Measurements from ENCODE around the gene RASL11A.
"Not testable (repeated sequence)": the region's sequence is repeated elsewhere in the genome, so short reads cannot be mapped to it uniquely, and the experiment has no call there.

The RASL11A gene

DNA sequence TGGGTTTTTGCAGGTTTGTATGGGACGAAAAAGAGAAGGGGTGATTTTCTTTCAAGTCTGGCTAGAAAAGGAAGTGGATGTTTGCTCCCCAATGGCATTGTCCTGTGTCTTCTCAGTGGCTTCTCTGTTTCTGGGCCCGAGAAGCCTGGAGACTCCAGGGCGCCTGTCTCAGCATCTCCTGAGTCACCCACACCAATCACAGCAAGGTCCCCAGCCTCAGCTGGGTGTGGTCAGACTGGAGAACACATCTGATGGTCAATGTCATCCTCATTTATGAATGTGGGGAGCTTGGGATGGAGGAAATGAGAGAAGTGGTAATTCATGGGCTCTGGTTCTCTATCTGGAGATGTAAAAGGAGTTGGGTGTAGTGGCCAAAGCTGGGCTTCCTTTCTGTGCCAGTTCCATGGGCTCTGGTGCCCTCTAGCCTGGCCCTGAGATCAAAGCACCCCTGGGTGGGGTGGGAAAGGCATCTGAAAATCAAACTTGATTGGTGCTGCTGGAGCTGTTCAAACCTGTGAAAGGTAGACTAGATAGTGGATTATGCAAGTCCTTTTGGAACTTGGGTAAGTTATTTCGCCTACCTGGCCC lies 13.4 kb downstream of the RASL11A start:
- no peak for DNase-seq (ENCODE audit: low read depth, low spot score)
- no peak overlapping the region for H3K4me3 ChIP-seq (ENCODE audit: low read depth, low read length)
- TF ChIP-seq, protein P1, sequence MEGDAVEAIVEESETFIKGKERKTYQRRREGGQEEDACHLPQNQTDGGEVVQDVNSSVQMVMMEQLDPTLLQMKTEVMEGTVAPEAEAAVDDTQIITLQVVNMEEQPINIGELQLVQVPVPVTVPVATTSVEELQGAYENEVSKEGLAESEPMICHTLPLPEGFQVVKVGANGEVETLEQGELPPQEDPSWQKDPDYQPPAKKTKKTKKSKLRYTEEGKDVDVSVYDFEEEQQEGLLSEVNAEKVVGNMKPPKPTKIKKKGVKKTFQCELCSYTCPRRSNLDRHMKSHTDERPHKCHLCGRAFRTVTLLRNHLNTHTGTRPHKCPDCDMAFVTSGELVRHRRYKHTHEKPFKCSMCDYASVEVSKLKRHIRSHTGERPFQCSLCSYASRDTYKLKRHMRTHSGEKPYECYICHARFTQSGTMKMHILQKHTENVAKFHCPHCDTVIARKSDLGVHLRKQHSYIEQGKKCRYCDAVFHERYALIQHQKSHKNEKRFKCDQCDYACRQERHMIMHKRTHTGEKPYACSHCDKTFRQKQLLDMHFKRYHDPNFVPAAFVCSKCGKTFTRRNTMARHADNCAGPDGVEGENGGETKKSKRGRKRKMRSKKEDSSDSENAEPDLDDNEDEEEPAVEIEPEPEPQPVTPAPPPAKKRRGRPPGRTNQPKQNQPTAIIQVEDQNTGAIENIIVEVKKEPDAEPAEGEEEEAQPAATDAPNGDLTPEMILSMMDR (IDR thresholded peaks at IDR 0.05; ENCODE audit: low read depth, low read length), result peak; percentile 54
- in situ Hi-C loops (cut with HindIII; ENCODE audit: low sequenced_read_pairs), result no loop called here

DNA sequence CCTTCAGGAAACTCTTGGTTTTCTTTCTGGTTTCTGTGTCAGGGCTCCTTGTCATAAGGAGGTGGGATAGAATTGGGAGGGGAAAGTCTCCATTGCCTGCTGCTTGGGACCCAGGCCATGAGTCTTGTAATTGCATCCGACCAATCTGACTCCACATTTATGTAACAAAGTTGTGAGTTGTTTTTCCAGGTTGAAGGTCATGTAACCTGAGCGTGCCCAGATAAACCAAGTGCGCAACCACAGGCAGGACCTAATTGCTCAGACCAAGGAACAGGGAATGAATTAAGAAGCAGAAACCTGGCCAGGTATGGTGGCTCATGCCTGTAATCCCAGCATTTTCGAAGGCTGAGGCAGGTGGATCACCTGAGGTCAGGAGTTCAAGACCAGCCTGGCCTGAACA lies 17.8 kb downstream of the RASL11A start:
- H3K4me3 ChIP-seq (ENCODE audit: low read depth, low read length), result no peak overlapping the region
- TF ChIP-seq, protein P1 (IDR thresholded peaks at IDR 0.05; ENCODE audit: low read depth, low read length), result no peak
- no peak for DNase-seq (ENCODE audit: low read depth, low spot score)
- in situ Hi-C loops (cut with HindIII; ENCODE audit: low sequenced_read_pairs), result no loop called here

DNA sequence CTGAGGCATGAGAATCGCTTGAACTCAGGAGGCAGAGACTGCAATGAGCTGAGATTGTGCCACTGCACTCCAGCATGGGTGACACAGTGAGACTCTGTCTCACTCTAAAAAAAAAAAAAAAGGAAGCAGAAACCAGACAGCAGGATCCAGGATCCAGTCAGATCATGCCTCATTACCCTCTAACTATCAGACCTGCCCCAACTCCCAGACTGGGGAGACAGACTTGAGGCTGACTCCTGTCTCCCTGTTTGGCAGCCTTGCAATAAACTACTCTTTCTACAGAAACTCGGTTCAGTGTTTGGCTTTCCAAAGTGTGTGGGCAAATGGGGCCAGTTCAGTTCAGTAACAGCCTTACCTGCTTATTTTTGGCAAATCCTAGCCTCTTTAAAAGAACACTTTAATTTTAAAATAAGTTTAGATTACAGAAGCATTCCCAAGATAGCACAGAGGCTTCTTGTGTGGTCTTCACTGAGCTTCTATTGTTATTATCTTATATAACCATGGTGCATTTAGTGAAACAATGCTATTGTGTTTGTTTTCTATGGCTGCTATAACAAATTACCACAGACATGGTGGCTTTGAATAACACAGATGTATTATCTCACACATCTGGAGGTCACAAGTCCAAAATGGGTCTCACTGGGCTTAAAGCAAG lies 18.5 kb downstream of the RASL11A start:
- in situ Hi-C loops (cut with HindIII; ENCODE audit: low sequenced_read_pairs), result no loop called here
- H3K4me3 ChIP-seq (ENCODE audit: low read depth, low read length), result no peak overlapping the region
- DNase-seq (ENCODE audit: low read depth, low spot score), result no peak
- TF ChIP-seq, protein P1 (IDR thresholded peaks at IDR 0.05; ENCODE audit: low read depth, low read length), result no peak

DNA sequence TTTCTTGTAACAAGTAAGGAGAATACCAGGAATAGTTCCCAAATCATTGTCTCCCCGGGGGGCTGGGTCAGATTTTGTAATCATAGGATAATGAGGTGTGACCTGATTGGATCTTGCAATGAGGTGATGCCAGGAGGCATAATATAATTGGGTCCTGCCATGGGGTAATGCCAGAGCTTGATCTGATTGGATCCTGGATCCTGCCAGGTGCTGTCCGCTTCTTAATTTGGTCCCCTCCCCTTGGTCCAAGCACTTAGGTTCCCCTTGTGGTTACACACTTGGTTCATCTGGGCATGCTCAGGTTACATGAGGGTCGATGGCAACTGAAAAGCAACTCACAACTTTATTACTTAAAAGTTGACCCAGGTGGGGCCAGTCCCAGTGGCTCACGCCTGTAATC lies 20.1 kb downstream of the RASL11A start:
- in situ Hi-C loops (cut with HindIII; ENCODE audit: low sequenced_read_pairs), result no loop called here
- no peak overlapping the region for H3K4me3 ChIP-seq (ENCODE audit: low read depth, low read length)
- TF ChIP-seq, protein P1 (IDR thresholded peaks at IDR 0.05; ENCODE audit: low read depth, low read length), result no peak
- DNase-seq (ENCODE audit: low read depth, low spot score), result no peak

DNA sequence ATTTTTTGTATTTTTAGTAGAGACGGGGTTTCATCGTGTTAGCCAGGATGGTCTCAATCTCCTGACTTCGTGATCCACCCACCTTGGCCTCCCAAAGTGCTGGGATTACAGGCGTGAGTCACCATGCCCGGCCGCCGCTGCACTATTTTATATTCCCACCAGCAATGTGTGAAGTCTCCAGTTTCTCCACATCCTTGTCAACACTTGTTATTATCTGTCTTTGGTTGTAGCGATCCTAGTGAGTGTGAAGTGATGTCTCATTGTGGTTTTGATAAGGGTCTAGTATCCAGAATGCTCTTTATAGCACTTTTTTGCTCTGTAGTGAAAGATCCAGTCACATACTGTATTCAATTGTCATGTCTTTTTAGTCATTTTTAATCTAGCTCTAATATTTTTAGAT lies 21.3 kb downstream of the RASL11A start:
- H3K4me3 ChIP-seq (ENCODE audit: low read depth, low read length); DNase-seq (ENCODE audit: low read depth, low spot score); in situ Hi-C loops (cut with HindIII; ENCODE audit: low sequenced_read_pairs): not testable (repeated sequence)

DNA sequence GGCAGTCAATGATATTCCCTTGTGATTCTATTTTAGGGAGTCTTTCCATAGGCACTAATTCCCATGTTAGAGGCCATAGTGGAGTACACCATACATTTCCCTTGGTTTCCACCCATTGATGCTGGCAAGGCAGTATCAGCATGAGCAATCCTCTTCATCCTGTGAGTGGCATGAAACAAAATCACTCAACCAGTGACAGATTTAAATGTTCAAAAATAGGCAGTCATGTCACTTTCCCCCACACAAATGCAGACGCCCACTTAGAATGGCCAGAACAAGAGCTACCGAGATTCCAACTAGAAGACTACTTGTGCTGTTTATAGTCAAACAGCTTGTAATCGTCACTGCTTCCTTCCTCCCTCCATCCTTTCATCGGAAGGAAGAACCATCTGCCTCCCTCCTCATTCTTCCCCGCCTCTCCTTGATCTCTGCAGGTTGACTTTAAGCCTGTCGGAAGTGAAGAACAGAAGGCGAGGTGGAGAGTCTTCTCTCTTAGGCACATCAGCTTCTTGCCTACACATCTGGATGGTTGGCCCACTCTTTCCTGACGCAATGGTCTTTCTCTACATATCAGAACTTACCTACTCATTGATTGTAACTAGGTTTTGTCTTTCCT lies 22.6 kb downstream of the RASL11A start:
- no peak for DNase-seq (ENCODE audit: low read depth, low spot score)
- no peak overlapping the region for H3K4me3 ChIP-seq (ENCODE audit: low read depth, low read length)
- TF ChIP-seq, protein P1 (IDR thresholded peaks at IDR 0.05; ENCODE audit: low read depth, low read length), result no peak
- in situ Hi-C loops (cut with HindIII; ENCODE audit: low sequenced_read_pairs), result no loop called here

DNA sequence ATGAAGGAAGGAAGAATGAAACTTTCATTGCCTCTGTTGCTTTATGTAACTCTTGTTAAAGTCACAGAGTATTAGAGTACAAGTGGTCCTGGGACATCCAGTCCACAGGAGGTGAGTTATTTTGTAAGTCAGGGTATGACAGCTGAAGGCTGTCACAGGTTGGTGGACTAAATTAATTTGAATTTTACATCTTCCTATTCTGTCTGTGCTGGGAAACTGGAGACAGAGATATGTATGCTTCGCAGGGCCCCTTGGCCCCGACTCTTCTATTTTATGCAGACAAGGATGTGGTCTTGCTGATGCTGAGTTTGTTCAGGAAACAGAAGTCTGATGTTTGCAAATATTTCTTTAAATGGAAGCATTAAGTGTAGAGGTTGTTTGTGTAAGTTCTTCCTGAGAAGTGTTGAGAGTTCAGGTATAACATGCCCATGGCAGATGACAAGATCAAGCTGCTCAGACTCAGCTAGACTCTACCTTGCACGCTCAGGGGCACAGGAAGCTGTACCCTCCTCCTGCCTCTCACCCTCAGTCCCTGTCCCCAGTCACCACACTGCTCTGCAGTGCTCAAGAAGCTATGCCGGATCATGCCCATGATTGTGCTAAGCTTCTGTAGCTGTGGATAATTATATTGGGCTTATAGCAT lies 23.4 kb downstream of the RASL11A start:
- TF ChIP-seq, protein P1 (IDR thresholded peaks at IDR 0.05; ENCODE audit: low read depth, low read length), result no peak
- H3K4me3 ChIP-seq (ENCODE audit: low read depth, low read length), result no peak overlapping the region
- in situ Hi-C loops (cut with HindIII; ENCODE audit: low sequenced_read_pairs), result no loop called here
- DNase-seq (ENCODE audit: low read depth, low spot score), result no peak
